Stimulated activated CD4-positive, alpha-beta T cell treated with anti-CD3 and anti-CD28 coated beads, Interleukin-4, amount 100 ng/mL, for 48 hours (primary cell): ENCODE results near the gene AQP11.
"Not testable (repeated sequence)": the region's sequence is repeated elsewhere in the genome, so short reads cannot be mapped to it uniquely, and the experiment has no call there.

Experiments
- DNase-seq, 2 donors: peaks; one replicate each; pipeline ENCODE4 v3.0.0-alpha.2; 2020; ENCODE audit warnings: low read depth in 2 of 2

Gene AQP11

DNA sequence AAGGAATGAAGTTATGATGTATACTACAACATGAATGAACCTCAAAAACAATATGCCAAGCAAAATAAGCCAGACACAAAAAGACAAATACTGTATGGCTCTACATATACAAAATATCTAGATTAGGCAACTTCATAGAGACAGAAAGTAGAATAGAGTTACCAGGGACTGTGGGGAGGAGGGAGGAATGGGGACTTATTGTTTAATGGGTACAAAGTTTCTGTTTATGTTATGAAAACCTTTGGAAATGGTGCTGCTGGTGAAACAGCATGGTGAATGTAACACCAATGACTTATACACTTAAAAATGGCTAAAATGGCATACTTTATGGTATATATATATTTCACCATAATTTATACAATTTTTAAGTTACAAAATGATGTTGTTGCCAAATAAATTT is 4.1 kb downstream of the AQP11 start:
- no peak for DNase-seq

DNA sequence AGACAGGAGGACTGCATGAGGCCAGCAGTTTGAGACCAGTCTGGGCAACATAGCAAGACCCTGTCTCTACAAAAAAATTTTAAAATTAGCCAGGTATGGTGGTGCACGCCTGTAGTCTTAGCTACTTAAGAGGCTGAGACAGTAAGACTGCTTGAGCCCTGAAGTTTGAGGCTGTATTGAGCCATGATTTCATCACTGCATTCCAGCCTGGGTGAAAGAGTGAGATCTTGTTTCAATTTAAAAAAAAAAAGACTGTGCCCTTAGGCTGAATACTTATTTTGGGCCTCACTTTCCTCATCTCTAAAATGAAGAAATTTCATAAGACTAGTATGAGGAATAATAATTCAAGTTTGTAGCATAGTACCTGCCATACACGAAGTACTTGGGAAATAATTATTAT is 6.9 kb downstream of the AQP11 start:
- no peak for DNase-seq

DNA sequence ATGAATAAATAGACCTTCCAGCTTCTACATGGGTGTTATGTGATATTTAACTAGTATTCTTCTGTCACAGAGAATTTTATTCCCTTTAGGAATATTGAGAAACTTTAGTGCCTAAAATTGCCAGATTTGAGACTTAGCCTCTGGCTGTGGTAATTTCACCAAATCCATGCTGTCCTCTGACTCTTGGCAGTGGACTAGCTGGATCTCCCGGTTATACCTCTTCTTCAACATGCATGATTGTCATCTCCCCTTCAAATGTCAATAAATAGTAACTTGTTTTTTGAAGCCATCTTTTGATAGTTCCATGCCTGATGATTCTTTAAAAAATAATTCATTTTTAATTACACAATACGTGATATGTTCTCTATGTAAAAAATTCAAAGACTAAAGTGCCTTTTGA is 8.4 kb downstream of the AQP11 start:
- DNase-seq = no peak

DNA sequence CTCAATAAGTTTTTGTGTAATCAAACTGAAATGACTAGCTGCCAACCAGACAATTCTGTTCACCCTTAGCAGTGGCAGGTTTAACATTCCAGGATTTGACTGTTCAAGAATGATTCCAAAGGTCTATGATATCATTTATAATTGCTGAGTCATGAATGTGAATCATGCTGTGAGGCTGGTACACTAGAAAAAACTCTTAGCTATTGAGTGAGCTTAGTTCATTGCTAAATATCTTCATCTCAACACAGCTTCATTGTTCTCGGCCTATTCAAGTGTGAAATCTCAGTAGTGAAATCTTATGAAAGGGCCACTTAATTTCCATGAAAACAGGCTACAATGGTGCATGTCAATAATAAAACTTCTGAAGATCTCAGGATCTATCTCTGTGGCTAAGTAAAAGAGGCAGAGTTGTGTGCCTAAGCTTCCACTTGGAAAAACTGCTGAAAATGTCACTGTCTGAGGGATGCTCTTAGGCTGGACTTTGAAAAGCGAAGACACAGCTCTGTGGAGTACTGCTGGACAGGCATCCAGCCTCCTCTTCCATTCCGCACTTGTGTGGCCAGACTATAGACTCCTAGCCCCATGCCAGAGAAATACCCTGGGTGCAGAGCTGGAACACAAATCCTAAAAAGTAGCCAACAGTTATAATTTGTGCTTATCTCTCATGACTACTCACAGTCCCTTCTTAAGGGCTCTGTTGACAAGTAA is 12.8 kb downstream of the AQP11 start:
- DNase-seq = no peak

DNA sequence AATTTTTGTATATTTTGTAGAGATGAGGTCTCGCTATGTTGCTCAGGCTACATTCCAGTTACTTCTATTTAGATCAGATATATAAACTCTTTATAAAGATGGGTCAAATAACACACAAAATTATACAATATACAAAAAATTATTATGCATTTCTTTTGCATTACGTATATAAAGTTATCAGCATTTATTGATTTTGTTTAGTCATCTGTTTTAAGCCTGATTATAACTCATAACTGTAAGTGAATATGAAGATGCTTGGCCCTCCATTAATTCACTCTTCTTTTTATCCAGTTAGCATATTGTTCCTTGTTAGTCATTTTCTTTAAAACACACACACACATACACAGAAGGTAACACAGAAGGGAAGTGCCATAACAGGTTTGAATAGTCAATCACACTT is 14.5 kb downstream of the AQP11 start:
- DNase-seq = no peak

DNA sequence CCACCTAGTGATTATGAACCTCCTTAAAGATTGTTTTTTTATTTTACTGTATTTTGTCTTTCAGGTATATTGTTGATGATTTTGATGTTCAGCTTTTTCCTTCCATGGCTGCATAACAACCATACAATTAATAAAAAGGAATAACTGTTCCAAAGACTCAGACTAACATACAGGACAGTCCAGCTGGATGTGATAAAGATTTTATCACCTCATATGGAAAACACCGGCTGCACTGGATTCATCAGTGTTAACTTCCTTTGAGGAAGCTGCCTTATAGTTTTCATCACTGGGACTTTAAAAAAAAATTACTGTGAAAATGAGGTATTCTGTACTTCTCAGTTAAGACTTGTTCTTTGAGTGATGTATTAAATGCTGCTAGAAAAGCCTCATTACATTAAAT is 19.5 kb downstream of the AQP11 start:
- no peak for DNase-seq

DNA sequence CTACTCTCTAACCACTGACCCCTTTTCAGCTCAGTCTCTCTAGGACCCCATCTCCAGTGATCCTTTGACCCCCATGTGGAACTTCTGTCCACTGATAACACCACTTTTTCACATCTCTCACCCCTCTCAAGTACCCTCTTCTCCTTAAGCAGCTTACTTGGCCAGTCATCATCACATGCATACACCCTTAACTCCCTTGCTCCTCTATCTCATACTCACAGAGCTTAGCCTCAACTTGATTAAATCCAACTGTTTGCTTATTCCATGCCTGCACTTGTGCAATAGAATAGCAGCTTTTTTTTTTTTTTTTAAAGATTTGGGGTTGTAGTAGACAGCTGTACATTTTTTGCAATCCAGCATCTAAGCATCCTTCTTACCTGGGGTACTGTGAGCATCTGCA is 22.2 kb downstream of the AQP11 start:
- no peak for DNase-seq

DNA sequence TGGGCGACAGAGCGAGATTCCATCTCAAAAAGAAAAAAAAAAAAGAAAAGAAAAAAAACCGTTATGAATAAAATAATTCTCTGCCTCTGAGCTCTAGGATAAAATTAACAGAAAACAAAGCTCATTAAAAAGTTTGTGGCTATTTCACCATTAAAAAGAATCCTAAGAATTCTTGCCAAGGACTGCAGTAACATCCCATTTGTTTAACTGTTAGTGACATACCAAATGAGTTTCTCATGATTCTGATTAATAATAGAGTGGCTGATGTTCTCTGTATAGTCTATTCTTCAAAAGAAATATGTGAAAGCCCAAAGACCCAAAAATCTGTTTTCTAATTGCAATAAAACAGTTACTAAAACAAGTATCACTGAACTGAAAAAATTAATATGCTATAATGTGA is 28.1 kb downstream of the AQP11 start:
- no peak for DNase-seq

DNA sequence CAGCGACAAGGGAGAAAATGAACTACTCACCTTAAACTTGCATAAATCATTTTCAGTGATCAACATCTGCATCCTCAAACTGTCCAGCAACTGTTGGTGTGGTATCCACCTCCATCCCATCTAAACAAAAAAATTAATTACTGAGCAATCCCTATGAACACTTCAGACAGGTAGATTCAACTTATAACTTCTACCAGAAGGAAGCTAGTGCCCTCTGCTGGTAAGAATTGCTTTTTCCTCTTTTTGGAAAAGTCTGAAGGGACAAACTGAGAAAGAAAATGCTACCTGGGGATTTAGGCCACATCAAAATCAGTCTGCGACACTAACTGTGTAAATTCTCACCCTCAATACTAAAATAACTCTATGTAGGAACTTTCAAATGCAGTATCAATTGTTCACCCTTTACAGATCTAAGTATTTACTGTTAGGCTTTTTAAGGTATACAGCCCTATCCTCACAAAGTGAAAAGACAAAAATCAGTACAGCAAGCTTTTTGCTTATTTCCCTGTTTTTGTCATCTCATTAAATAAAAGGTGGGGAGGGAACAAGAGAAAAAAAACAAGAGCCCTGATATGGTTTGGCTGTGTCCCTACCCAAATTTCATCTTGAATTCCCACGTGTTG is 29.9 kb downstream of the AQP11 start:
- DNase-seq = no peak

DNA sequence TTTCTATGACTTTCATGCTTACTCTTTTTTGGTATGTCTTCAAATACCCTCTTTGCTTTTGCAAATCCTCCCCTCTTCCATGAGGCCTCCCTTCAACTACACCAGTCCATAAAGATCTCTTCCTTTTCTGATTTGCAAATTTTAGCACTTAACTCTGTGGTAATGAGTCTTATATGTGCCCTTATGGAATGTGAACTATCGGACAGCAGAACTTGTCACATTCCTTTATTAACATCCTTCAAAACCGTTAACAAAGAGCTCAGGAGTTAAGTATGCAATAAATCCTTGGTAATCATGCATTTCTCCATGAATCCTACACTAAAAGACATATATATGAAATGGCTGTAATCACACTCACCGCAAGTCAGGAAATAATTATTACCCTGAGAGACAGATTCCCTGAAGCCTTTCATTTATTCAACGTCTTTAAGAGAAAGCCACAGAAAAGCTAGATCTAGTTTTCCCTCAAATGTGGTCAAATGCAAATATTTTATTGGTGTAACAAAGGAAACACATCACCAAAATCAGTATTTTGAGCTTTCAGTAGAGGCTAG is 40.5 kb downstream of the AQP11 start:
- no peak for DNase-seq

DNA sequence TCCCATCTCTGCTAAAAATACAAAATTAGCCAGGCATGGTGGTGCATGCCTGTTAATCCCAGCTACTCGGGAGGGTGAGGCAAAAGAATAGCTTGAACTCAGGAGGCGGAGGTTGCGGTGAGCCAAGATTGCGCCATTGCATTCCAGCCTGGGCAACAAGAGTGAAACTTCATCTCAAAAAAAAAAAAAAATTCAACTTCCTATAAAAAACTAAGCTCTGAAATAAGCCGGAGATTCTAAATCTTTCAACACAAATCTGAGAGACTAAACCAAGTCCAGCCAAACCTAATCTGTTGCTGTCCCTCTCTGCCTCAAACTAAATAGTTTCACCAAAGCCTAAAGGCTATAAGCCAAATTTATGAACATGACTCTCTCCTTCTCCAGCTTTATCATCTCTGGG is 44.2 kb downstream of the AQP11 start:
- DNase-seq = not testable (repeated sequence)

DNA sequence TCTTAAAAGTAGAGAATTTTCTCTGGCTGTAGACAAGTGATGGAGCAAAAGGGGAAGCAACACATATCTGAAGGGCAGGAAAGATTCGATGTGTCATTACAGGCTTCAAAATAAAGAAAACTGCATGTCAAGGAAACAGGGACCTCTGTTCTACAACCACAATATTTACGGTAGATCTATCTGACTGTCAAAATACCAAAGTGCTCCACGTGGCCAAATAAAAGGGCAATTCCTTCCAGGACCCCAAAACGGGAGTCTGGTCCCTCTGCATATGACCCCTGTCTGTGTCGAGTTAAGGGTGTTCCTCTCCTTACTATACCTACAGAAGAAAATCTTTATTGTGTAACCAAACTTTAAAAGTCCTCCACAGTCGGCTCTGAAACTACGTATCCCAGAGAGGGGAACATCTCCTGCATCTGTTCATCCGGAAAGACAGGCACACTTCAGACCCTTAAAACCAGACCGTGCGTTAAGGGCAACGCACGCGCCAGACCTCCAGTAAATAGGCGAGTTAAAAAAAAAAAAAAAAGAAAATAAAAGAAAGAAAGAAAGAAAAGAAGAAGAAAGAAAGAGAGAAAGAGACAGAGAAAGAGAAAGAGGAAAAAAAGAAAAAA is 47.1 kb downstream of the AQP11 start:
- no peak for DNase-seq

DNA sequence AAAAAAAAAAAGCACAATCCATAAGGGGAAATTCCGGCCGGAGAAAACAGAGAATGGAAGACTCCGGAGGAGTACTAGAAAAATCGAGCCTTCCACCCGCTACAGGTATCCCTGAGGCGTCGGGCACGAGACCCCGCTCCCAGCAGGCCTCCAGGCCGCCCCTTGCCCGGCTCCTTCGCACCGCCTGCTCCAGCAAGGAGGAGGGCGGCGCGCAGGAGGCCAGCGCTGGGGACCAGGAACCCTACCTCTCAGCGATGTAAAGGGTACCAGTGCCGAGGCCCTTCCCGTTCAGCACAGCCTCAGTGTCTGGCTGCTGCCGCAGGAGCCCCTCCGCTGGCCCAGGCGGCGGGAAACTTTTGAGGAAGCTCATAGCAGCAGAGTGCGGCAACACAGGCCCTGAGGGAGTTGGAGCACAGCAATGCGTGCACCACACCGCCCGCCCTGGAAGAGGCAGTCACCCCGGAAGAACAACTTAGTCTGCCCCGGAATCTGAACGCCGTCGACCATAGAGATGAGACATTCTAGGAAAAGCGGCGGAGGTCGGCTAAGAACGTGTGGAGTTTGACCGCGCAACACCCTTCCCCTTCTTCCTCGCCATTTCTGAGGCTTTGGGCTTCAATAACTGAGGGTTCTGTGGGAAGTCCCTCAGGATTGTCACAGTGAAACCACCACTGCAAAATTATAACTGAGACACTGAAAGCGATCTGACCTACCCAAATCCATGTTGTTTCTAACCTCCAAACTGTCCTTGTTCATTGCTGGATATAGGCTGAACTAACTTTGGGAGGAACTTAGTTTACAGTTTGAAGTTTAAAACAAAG is 47.8 kb downstream of the AQP11 start, which contains the start of gene CLNS1A:
Gene CLNS1A (minus strand): TSS at position 450 of the 821 bp plus-strand sequence. CDS start 80 bp downstream, at position 370.
- peak; percentile 65 to 76 for DNase-seq

DNA sequence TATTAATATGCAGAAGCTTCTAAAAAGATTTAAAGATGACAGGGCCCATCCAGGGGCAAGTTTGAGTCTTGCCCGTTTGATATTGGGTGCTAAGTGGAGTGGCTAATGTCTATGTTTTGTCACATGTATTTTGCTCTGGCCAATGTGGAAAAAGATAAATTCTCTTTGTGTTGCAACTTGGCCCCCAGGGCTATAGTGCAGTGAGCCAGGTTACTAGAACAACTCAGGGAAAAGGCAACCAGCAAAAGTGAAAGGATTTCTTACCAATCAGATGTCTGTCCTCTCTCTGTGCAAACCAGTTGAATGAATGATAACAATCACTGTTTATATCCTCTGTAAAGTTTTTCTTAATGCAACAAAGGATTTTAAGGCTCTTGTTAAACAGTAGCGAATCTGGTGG is 52.5 kb downstream of the AQP11 start:
- no peak for DNase-seq

DNA sequence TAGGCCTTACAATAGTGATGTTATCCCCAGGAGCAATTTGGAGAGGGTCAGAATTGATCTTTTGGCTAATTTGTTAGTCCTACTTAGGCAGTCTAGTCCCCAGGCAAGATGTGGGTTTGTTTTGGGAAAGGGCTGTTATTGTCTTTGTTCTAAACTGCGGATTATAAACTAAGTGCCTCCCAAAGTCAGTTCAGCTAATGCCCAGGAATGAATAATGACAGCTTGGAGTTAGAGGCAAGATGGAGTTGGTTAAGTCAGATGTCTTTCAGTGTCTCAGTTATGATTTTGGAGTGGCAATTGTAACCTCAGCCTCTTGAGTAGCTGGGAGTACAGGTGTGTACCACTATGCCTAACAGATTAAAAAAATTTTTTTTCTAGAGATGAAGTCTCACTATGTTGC is 55.1 kb downstream of the AQP11 start:
- DNase-seq = no peak

DNA sequence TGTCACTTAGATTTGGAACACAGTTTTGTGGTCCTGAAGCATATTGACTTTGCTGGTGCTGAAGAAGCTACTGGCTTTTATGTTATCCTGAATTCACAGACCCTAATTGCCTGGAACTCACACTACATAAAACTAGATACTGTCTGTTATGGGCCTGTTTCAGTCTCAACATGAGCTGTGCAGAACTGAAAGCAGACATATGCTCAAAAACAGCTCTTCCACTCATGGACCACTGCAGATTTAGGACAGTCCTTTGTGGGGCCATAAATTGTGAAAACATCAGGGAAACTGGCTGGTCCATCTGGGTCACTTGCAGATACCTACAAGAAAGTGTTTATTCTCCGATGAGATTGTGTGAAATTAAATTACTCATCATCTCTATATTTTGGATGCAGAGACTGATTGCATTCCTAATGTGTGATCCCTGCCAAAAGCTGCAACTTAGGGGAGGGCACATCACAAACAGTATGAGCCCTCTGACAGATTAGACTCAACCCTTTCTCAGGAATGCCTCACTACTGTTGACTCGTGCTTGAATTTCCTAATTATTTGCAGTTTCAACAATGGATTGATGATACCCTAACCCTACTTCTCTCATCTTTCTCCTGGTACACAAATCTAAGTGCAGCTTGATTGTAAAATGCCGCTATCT is 58.0 kb downstream of the AQP11 start:
- DNase-seq = no peak

DNA sequence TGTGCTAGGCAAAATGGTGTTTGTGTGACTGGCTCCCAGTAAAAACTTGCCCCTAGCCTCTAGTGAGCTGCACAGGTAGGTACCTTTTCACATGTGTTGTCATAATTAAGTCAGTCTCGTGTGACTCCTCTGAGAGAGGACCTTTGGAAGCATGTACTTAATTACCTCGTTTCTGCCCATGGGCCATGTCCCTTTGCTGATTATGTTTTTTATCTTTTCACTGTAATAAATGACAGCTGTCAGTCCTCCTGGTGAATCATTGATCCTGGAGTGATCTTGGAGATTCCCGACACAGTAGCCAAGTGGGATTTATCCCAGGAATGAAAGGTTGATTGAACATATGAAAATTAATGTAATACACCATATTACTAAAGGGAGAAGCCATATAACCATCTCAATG is 60.4 kb downstream of the AQP11 start:
- no peak for DNase-seq

DNA sequence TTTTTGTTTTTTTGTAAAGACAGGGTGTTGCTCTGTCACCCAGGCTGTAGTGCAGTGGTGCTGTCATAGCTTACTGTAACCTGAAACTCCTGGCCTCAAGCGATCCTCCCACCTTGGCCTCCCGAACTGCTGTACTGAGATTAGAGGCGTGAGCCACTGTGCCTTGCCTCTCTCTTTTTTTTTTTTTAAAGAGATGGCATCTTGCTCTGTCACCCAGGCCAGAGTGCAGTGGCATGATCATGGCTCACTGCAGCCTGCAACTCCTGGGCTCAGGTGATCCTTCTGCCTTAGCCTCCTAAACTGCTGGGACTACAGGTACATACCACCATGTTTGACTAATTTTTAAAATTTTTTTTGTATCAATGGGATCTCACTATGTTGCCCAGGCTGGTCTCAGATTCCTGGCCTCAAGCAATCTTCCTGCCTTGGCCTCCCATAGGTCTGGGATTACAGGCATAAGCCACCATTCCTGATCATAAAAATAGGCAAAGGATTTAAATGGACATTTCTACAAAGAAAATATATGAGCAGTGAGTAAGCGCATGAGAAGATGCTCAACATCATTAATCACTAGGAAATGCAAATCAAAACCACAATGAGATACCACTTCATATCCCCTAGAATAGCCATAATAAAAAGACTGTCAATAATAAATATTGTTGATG is 65.1 kb downstream of the AQP11 start:
- no peak for DNase-seq

DNA sequence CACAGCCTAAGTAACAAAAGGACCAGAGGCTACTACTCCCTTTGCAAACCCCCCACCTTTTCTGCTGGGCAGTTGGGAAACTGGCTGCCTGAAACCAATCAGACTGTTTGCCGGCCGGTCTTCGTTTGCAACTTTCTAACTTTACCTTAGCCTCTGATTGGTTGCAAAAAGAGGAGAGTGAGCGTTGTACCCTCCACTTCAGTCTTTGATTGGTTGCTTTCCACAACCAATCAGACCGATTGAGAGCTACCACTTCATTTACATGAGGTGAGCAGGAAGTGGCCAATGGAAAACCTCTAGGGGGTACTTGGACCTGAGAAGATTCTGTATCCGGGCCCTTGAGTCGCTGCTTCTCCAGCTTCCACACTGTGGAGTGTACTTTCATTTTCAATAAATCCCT is 66.6 kb downstream of the AQP11 start:
- no peak for DNase-seq

DNA sequence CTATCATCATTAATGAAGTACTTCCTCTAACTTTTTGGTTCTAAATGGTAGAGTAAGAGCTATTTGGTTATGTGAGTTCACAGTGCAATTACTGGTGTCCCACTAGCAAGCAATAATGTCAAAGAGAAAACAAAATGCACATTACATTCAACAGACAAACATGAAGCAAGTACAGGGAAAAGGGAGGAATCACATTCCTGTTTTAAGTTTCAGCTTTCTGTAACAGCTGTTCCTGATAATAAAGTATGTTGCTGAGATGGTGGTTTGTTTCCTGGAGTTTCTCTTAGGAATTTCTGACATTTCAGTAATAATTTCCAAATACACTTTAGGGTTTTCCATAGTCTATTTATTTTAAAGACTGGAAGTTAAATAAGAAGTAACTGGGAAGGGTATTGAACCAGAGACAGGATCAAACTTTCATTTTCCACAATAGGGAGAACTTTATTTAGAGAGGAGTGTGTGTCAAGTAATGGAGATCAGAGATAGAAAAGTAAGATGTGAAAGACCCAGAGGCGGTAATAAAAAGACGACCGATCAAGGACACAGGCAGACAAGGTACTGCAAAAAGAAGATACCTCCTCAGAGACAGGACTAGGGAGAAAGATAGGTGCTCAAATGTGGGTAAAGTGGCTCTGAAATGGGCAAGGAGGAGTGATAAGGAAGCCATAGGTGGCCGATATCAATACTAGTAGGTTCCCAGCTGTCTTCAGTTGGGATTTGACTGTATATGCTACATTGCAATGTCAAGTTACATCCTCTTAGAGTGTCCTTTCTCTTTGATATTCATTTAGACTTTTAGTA is 68.7 kb downstream of the AQP11 start:
- no peak for DNase-seq
